Endothelial cell of umbilical vein (primary cell): ENCODE measurements around the gene CRYZL1. TPM values are rescaled to one million over a fixed set of nuclear protein-coding genes. Genes with fewer than 3 reads are reported as not detected.

ENCODE experiments used
- BruUV-seq: library from RNA; stranded (reverse); fragments of 400-500 nt; replicated peaks from 2 replicates; lab custom pipeline; 2021; lab: Mats Ljungman, UMichigan
- CTCF ChIA-PET: fragments of 300-600, 350-600 bp; sonication (Branson Sonifier 250); formaldehyde crosslinking; loops from one replicate; lab custom pipeline; 2021; ENCODE audit warnings: antibody characterized with exemption, inconsistent platforms; lab: Charles Lee
- POLR2A ChIA-PET: fragments of 300-600, 350-600 bp; sonication (Branson Sonifier 250); formaldehyde crosslinking; loops from one replicate; lab custom pipeline; 2021; ENCODE audit warnings: antibody characterized with exemption, inconsistent platforms; lab: Charles Lee
- DNase-seq: peaks from one replicate; pipeline ENCODE4 v3.0.0-alpha.2; 2011; ENCODE audit warnings: low read depth, low spot score
- FAIRE-seq: peaks from 2 replicates; lab custom pipeline; 2011; peaks lifted over from hg19 to GRCh38; lab: Jason Lieb, UNC
- H2AFZ ChIP-seq: 2 replicates; pipeline ENCODE4 v1.6.0; 2012; ENCODE audit warnings: low read depth, low read length, control low read depth, inconsistent platforms
- H3K27ac ChIP-seq: 2 replicates; pipeline ENCODE4 v1.5.1; 2011; ENCODE audit warnings: low read depth, mild to moderate bottlenecking, control low read depth, low read length, moderate library complexity; ENCODE audit not compliant: insufficient read depth
- H3K27me3 ChIP-seq, 2 experiments: 2 replicates each; pipeline versions ENCODE4 v1.6.0 to v1.6.1; 2011; ENCODE audit warnings: low read length in 2 of 2, mixed read lengths in 1 of 2; ENCODE audit not compliant: control insufficient read depth in 2 of 2, insufficient read depth in 2 of 2
- H3K36me3 ChIP-seq, 2 experiments: 2 replicates in 1 of 2; 3 replicates in 1 of 2; pipeline ENCODE4 v1.5.1; 2011; ENCODE audit warnings: low read length in 2 of 2, mild to moderate bottlenecking in 1 of 2, moderate library complexity in 1 of 2; ENCODE audit not compliant: control insufficient read depth in 2 of 2, insufficient read depth in 2 of 2; ENCODE audit errors: extremely low read depth in 1 of 2
- H3K4me1 ChIP-seq: 3 replicates; pipeline ENCODE4 v1.5.1; 2011; ENCODE audit warnings: mild to moderate bottlenecking, low read length; ENCODE audit not compliant: control insufficient read depth, insufficient read depth; ENCODE audit errors: extremely low read depth
- H3K4me2 ChIP-seq: 2 replicates; pipeline ENCODE4 v1.6.1; 2011; ENCODE audit warnings: low read length, control low read depth, mixed read lengths; ENCODE audit not compliant: insufficient read depth
- H3K4me3 ChIP-seq, 3 experiments: fragments of 200-600 bp in 1 of 3; sonication (generic), shearing (Covaris generic) in 1 of 3; replicated peaks in 1 of 3; 2 replicates each; pipeline ENCODE4 v1.5.1; 2011 to 2016; ENCODE audit warnings: control low read depth in 3 of 3, low read length in 3 of 3, mild to moderate bottlenecking in 2 of 3, inconsistent platforms in 1 of 3, low read depth in 1 of 3, moderate library complexity in 1 of 3; ENCODE audit not compliant: insufficient read depth in 1 of 3
- H3K79me2 ChIP-seq: 2 replicates; pipeline ENCODE4 v1.6.0; 2012; ENCODE audit warnings: low read length, inconsistent platforms; ENCODE audit not compliant: control insufficient read depth, insufficient read depth
- H3K9ac ChIP-seq: replicated peaks from 2 replicates; pipeline ENCODE3; 2011; ENCODE audit warnings: low read length, control low read depth; ENCODE audit not compliant: insufficient read depth; ENCODE audit errors: extremely low read depth
- H3K9me1 ChIP-seq: replicated peaks from 3 replicates; pipeline ENCODE4 v1.6.0; 2011; ENCODE audit warnings: mild to moderate bottlenecking, low read length; ENCODE audit not compliant: control insufficient read depth, insufficient read depth; ENCODE audit errors: extremely low read depth
- H3K9me3 ChIP-seq: replicated peaks from 2 replicates; pipeline ENCODE4 v1.5.1; 2012; ENCODE audit warnings: low read length, inconsistent platforms; ENCODE audit not compliant: control insufficient read depth, insufficient read depth
- H4K20me1 ChIP-seq: replicated peaks from 2 replicates; pipeline ENCODE3; 2011; ENCODE audit warnings: mild to moderate bottlenecking, low read length; ENCODE audit not compliant: control insufficient read depth, insufficient read depth; ENCODE audit errors: extremely low read depth
- FOS ChIP-seq: IDR thresholded peaks from 2 replicates; pipeline ENCODE4 v1.6.1; 2011; ENCODE audit warnings: mild to moderate bottlenecking, low read length, moderate library complexity, borderline replicate concordance; ENCODE audit not compliant: insufficient read depth
- JUN ChIP-seq: IDR thresholded peaks from 2 replicates; pipeline ENCODE4 v1.6.1; 2011; ENCODE audit warnings: borderline replicate concordance, low read depth; ENCODE audit not compliant: insufficient read length, insufficient read depth
- MYC ChIP-seq: IDR thresholded peaks from one replicate; pipeline ENCODE4 v1.6.1; 2011; ENCODE audit warnings: mild to moderate bottlenecking, low read depth, low read length
- POLR2A ChIP-seq: IDR thresholded peaks from 2 replicates; pipeline ENCODE4 v1.6.1; 2012; ENCODE audit warnings: low read depth, mild to moderate bottlenecking, control low read depth, low read length
- POLR2AphosphoS5 ChIP-seq: IDR thresholded peaks from 2 replicates; pipeline ENCODE4 v1.6.1; 2012; ENCODE audit warnings: low read depth, mild to moderate bottlenecking, control low read depth, low read length, moderate library complexity; ENCODE audit not compliant: insufficient read depth
- dilution Hi-C: fragments of 300-500 bp; cut with MboI; formaldehyde crosslinking; loops from one replicate; pipeline ENCODE4 v1.15.0; 2019; ENCODE audit warnings: low sequenced_read_pairs; ENCODE audit not compliant: extremely low pct_ligation_motif_present
- intact Hi-C: fragments of 100-400 bp; cut with micrococcal nuclease; formaldehyde crosslinking; loops from one replicate; pipeline ENCODE4 v1.10.0; 2022
- polyA plus RNA-seq, 4 experiments: library from polyadenylated mRNA; depleted of rRNA in 3 of 4; stranded (reverse) in 3 of 4; unstranded in 1 of 4; fragments of >200 nt; gene quantifications; 2 replicates each; pipeline versions ENCODE4 v1.2.1 to v1.2.3, GENCODE V29; 2011 to 2012; ENCODE audit warnings: missing spikeins in 1 of 4
- total RNA-seq: library from RNA; stranded (reverse); gene quantifications from 2 replicates; pipeline ENCODE4 v1.2.3, GENCODE V29; 2021
- TF ChIP-seq, protein P1 (sequence below), 2 donors: IDR thresholded peaks; 1 replicate in 1 of 2; 2 replicates in 1 of 2; pipeline ENCODE4 v1.5.1; 2011; ENCODE audit warnings: low read length in 2 of 2, mild to moderate bottlenecking in 2 of 2, moderate library complexity in 2 of 2, control low read depth in 1 of 2, inconsistent platforms in 1 of 2, low read depth in 1 of 2; ENCODE audit not compliant: insufficient read depth in 1 of 2; ENCODE audit errors: extremely low read depth in 1 of 2
- TF ChIP-seq, protein P2 (sequence below): IDR thresholded peaks from 2 replicates; pipeline ENCODE4 v1.6.1; 2011; ENCODE audit not compliant: insufficient read depth, insufficient read length

CRYZL1 gene
- total and polyA plus RNA-seq, 2 donors (not counting 3 experiments of a cell fraction or from before 2014, with no cell fraction given), result 26.4 to 42.1 TPM

DNA sequence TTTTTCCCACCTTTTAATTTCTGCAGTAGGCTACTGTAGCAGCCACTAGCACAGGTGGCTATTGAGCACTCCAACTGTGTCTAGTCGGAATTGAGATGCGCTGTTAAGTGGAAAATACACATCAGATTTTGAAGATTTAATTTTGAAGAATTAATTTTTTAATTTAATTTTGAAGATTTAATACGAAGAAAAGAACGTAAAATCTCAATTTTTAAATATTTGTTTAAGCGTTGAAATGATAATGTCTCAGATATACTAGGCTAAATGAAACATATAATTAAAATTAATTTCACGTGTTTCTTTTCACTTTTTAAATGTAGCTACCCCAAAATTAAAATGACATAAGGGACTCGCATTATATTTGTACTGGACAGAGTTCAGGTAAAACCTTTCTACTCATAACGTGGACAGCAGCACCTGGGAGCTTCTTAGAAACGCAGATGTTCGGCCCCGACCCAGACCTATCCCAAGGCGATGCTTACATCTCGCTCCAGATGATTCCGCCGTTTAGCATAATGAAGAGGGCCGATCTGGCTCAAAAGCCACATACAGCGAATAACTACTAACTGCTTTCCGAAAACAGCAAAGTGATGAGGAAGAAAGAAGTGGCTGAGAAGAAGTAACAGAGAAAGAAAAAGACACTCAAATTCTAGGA, 717 bp downstream of the CRYZL1 start:
- no peaks in the 10 kb centered on the region for H3K9me1 ChIP-seq
- BruUV-seq, result TSS peak; percentile 55
- H3K36me3 ChIP-seq, result no peaks in the 10 kb centered on the region
- H3K4me2 ChIP-seq, result peak overlapping the region; percentile 92
- ChIA-PET CTCF (interaction anchor here (1.0 to 1.1 kb wide), 2 partner anchors 35 to 63 kb away, joined by 3 to 4 read pairs; no protein-coding TSS in a partner anchor), POLR2A (no interaction called here)
- intact Hi-C loops, result loop anchor here (1.0 to 5.0 kb wide), 3 partner anchors 33 to 171 kb away; no protein-coding TSS in a partner anchor
- no peak for TF ChIP-seq MYC
- no peak for TF ChIP-seq POLR2A
- TF ChIP-seq FOS, result no peak
- TF ChIP-seq, protein P1, sequence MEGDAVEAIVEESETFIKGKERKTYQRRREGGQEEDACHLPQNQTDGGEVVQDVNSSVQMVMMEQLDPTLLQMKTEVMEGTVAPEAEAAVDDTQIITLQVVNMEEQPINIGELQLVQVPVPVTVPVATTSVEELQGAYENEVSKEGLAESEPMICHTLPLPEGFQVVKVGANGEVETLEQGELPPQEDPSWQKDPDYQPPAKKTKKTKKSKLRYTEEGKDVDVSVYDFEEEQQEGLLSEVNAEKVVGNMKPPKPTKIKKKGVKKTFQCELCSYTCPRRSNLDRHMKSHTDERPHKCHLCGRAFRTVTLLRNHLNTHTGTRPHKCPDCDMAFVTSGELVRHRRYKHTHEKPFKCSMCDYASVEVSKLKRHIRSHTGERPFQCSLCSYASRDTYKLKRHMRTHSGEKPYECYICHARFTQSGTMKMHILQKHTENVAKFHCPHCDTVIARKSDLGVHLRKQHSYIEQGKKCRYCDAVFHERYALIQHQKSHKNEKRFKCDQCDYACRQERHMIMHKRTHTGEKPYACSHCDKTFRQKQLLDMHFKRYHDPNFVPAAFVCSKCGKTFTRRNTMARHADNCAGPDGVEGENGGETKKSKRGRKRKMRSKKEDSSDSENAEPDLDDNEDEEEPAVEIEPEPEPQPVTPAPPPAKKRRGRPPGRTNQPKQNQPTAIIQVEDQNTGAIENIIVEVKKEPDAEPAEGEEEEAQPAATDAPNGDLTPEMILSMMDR (IDR thresholded peaks at IDR 0.05; ENCODE audit: extremely low read depth in 1 of 2, insufficient read depth in 1 of 2, low read depth in 1 of 2, low read length in 2 of 2), result no peak
- TF ChIP-seq, protein P2, sequence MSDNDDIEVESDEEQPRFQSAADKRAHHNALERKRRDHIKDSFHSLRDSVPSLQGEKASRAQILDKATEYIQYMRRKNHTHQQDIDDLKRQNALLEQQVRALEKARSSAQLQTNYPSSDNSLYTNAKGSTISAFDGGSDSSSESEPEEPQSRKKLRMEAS, result no peak
- no peak for TF ChIP-seq JUN
- no peak for TF ChIP-seq POLR2AphosphoS5
- no peak for DNase-seq
- dilution Hi-C loops, result no loop called here
- peaks cover 58% of the 10 kb centered on the region for H3K79me2 ChIP-seq
- no peaks in the 10 kb centered on the region for H3K9me3 ChIP-seq
- peak overlapping the region; percentile 74 for H2AFZ ChIP-seq
- no peaks in the 10 kb centered on the region for H3K27me3 ChIP-seq
- H3K4me3 ChIP-seq, result peak overlapping the region; percentile 18 to 74 (median 54)
- FAIRE-seq, result no peak
- peaks cover 2% of the 10 kb centered on the region for H4K20me1 ChIP-seq
- H3K27ac ChIP-seq, result peak overlapping the region; percentile 66
- peaks cover 19% of the 10 kb centered on the region for H3K4me1 ChIP-seq
- H3K9ac ChIP-seq, result peak overlapping the region; percentile 76
